Omental fat pad (tissue), 4 donors: Measurements from ENCODE around the gene TMEM178B. TPM values are rescaled to one million over a fixed set of nuclear protein-coding genes. Genes with fewer than 3 reads are reported as not detected.

Source experiments
- ATAC-seq: fragments of 150-250 bp; one replicate; pipeline ENCODE4 v1.9.1; 2016; ENCODE audit warnings: mild to moderate bottlenecking, moderate library complexity; ENCODE audit not compliant: low FRiP score
- DNase-seq: peaks from one replicate; pipeline ENCODE4 v3.0.0-alpha.2; 2019; ENCODE audit warnings: low spot score
- total RNA-seq, 4 donors: library from RNA; depleted of rRNA; stranded (reverse); fragments of >200 nt; gene quantifications; one replicate each; pipeline ENCODE4 v1.1.0, GENCODE V29; 2016
- TF ChIP-seq, protein P1 (sequence below), 3 donors: fragments of 450-650 bp; IDR thresholded peaks; one replicate each; pipeline ENCODE4 v1.5.1; 2016 to 2017; ENCODE audit warnings: antibody characterized with exemption in 3 of 3, mild to moderate bottlenecking in 3 of 3, moderate library complexity in 2 of 3

Gene TMEM178B
- total RNA-seq, 4 donors from 2014 or later, result 0.50 to 1.3 (median 0.81) TPM

- no peak for DNase-seq
- ATAC-seq, result no peak
- TF ChIP-seq, protein P1, sequence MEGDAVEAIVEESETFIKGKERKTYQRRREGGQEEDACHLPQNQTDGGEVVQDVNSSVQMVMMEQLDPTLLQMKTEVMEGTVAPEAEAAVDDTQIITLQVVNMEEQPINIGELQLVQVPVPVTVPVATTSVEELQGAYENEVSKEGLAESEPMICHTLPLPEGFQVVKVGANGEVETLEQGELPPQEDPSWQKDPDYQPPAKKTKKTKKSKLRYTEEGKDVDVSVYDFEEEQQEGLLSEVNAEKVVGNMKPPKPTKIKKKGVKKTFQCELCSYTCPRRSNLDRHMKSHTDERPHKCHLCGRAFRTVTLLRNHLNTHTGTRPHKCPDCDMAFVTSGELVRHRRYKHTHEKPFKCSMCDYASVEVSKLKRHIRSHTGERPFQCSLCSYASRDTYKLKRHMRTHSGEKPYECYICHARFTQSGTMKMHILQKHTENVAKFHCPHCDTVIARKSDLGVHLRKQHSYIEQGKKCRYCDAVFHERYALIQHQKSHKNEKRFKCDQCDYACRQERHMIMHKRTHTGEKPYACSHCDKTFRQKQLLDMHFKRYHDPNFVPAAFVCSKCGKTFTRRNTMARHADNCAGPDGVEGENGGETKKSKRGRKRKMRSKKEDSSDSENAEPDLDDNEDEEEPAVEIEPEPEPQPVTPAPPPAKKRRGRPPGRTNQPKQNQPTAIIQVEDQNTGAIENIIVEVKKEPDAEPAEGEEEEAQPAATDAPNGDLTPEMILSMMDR (IDR thresholded peaks at IDR 0.05), result no peak
Measured at GRCh38 chr7:141301544-141301943, 227.7 kb downstream of the TMEM178B start.

DNA sequence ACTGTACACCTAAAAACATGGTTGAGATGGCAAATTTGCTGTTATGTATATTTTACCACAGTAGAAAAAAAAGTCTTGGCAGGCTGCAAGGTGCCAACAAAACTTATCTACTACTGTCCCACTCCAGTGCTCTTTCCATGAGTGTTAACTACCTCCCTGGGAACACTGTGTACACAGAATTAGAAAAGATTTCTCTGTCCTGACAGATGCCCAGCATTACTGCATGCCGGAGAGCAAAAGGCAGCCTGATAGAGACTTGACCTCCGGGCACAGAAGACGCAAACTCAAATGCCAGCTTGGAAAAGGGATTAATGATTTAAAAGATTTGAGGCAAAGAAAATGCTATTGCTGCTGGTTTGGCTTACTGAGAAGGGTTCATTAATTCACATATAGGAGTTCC lies 228.8 kb downstream of the TMEM178B start:
- TF ChIP-seq, protein P1 (IDR thresholded peaks at IDR 0.05), result no peak
- ATAC-seq (no peak), DNase-seq (no peak)

DNA sequence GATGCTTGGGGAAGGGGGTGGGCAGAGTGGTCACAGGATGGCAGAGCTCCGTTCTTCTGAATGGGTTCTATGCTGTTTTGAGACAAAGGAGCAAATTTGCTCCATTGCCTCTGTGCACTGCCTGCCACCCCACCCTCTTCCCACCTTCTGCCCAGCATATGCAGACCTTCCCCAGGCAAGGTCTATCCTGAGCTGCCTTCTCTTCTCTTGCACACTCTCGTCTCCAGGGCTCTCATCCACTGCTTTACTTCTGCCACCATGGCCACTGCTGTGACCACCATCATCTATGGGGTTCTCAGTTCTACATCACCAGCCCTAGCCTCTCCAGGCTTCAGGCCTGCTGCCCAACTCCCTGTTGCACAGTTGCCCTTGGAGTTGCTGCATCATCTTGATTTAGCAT lies 230.4 kb downstream of the TMEM178B start:
- TF ChIP-seq, protein P1 (IDR thresholded peaks at IDR 0.05), result no peak
- DNase-seq (no peak), ATAC-seq (no peak)

DNA sequence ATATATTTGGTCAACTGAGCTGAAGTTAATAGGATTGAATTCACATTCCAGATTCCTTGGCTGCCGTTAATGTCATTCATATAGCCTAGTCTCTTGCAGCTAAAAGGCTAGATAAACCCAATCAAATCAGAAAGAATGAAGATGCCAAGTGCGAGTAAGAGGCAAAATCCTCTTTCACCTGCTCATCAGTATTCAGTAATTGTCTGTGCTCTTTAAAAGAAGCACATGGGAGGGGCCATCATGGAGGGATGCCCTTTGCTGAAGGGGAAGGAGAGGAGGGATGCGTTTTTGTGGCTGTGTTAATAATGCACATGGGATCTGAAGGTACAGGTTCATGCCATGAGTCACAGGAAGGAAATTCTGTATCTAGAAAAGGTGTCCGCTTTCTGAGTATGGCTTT lies 232.2 kb downstream of the TMEM178B start:
- TF ChIP-seq, protein P1 (IDR thresholded peaks at IDR 0.05), result no peak
- no peak for DNase-seq

DNA sequence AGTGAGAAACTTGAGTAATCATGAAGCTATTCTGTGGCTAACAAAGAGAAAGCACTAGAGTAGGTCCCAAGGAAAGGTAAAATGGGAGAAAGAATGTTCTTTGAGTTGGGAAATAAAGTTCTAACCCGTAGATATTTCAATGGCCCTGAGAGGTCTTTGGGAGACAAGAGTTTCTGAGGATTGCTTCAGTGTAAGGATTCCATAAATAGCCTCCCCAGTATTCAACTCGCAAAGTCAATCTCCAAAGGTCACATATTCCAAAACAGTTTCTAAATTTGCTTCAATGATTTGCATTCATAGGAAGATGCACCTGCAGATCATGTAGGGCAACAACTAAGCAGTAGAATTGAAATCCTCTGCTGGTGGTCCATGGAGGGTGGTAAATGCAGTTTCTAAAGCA lies 238.5 kb downstream of the TMEM178B start:
- ATAC-seq (no peak), DNase-seq (no peak)
- TF ChIP-seq, protein P1 (IDR thresholded peaks at IDR 0.05), result no peak

More for the DNA sequence above, 232.2 kb downstream of the TMEM178B start:
- no peak for ATAC-seq

DNA sequence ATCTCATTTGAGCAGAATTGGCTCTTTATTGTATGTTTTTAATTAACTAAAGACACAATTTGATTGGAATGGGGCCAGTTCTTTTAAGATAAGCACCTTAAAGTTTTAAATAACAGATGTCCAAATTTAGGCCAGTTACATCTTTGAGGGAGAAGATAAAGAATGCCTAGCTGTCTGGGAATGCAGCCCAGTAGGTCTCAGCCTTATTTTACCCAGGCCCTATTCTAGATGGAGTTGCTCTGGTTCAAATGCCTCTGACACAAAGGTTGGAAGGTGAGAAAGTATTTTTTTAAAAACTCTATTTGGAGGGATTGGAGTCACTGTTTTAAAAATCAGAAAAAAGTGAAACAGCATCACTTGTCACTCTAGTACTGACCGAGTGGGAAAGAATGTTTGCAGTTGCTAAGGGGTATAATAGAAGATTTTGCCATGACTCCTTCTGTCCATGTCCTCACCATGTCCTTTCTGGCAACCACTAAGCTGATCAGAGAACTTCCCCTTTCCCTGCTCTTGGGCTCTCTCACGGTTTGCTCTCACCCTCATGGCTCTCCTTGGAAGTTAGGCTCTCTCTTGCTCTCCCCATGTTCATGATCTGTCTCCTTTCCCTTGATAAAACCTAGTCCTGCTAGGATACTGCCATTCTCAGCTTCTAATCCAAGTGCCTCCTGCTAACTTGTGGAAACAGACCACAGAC lies 239.1 kb downstream of the TMEM178B start:
- TF ChIP-seq, protein P1 (IDR thresholded peaks at IDR 0.05), result no peak
- no peak for DNase-seq
- no peak for ATAC-seq

DNA sequence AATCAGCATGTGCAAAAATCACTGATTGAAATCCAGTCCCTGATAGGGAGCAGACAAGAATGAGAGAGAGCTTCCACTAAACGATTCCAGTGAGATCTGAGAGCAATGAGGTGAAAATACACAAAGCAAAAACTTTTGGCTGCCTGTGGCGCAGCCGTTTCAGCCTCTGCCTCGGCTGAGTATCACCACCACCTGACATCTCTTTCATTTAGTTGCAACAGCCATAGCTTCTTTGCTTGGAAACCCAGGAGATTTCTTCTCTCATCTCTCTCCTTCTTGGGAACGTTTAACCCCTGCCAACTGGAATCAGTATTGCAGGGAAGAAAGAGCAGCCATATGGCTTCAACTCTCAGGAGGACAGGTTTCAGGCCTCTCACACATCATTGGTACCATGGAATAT lies 240.0 kb downstream of the TMEM178B start:
- ATAC-seq, result no peak
- no peak for DNase-seq
- TF ChIP-seq, protein P1 (IDR thresholded peaks at IDR 0.05), result no peak
